ENCODE results near the gene P2RY8. TPM values are rescaled to one million over a fixed set of nuclear protein-coding genes. Genes with fewer than 3 reads are reported as not detected.
A peak's percentile ranks its signal among the peaks of the same experiment; 100 is the strongest.
"Not testable (repeated sequence)": the region's sequence is repeated elsewhere in the genome, so short reads cannot be mapped to it uniquely, and the experiment has no call there.

Gene P2RY8
- total RNA-seq, 1 experiment from 2014 or later, result not detected

- no peaks in the 10 kb centered on the region for H3K36me3 ChIP-seq
- H3K4me1 ChIP-seq (replicated peaks), result no peaks in the 10 kb centered on the region
- DNase-seq (ENCODE audit: low read depth in 1 of 2, low spot score in 2 of 2), result no peak
Observed at GRCh38 chrX:1493412-1493811, 43.6 kb downstream of the P2RY8 start.

GRCh38 chrX:1492421-1493012, 44.5 kb downstream of the P2RY8 start:
- no peak for DNase-seq (ENCODE audit: low read depth in 1 of 2, low spot score in 2 of 2)
- Histone ChIP-seq H3K27ac (no peak overlapping the region), H3K9me3 (replicated peaks) (no peaks in the 10 kb centered on the region)

More at GRCh38 chrX:1493412-1493811, 43.6 kb downstream of the P2RY8 start:
- Histone ChIP-seq H3K4me3 (no peak overlapping the region), H3K27me3 (replicated peaks) (no peaks in the 10 kb centered on the region), H3K27ac (no peak overlapping the region), H3K9me3 (replicated peaks) (no peaks in the 10 kb centered on the region)

GRCh38 chrX:1491851-1492349, 45.1 kb downstream of the P2RY8 start:
- DNase-seq (ENCODE audit: low read depth in 1 of 2, low spot score in 2 of 2), result no peak
- Histone ChIP-seq H3K27ac (no peak overlapping the region), H3K27me3 (replicated peaks) (no peaks in the 10 kb centered on the region), H3K4me1 (replicated peaks) (no peaks in the 10 kb centered on the region), H3K36me3 (no peaks in the 10 kb centered on the region), H3K9me3 (replicated peaks) (no peaks in the 10 kb centered on the region), H3K4me3 (no peak overlapping the region)

More at GRCh38 chrX:1492421-1493012, 44.5 kb downstream of the P2RY8 start:
- H3K27me3 ChIP-seq (replicated peaks), result no peaks in the 10 kb centered on the region
- no peaks in the 10 kb centered on the region for H3K4me1 ChIP-seq (replicated peaks)
- H3K4me3 ChIP-seq, result no peak overlapping the region
- H3K36me3 ChIP-seq, result no peaks in the 10 kb centered on the region

- H3K27me3 ChIP-seq (replicated peaks); H3K36me3 ChIP-seq; H3K9me3 ChIP-seq (replicated peaks); DNase-seq (ENCODE audit: low read depth in 1 of 2, low spot score in 2 of 2); H3K4me1 ChIP-seq (replicated peaks); H3K27ac ChIP-seq; H3K4me3 ChIP-seq: not testable (repeated sequence)
Observed at GRCh38 chrX:1491248-1491647, 45.7 kb downstream of the P2RY8 start.

- not testable (repeated sequence) for H3K9me3 ChIP-seq (replicated peaks); H3K27ac ChIP-seq; DNase-seq (ENCODE audit: low read depth in 1 of 2, low spot score in 2 of 2); H3K4me1 ChIP-seq (replicated peaks); H3K4me3 ChIP-seq; H3K36me3 ChIP-seq; H3K27me3 ChIP-seq (replicated peaks)
Observed at GRCh38 chrX:1490723-1491122, 46.3 kb downstream of the P2RY8 start.

- not testable (repeated sequence) for H3K4me1 ChIP-seq (replicated peaks); H3K9me3 ChIP-seq (replicated peaks); H3K27ac ChIP-seq; H3K4me3 ChIP-seq; H3K36me3 ChIP-seq; H3K27me3 ChIP-seq (replicated peaks); DNase-seq (ENCODE audit: low read depth in 1 of 2, low spot score in 2 of 2)
Observed at GRCh38 chrX:1489354-1489753, 47.6 kb downstream of the P2RY8 start.

- H3K4me3 ChIP-seq, result no peak overlapping the region
Observed at GRCh38 chrX:1488745-1489144, 48.2 kb downstream of the P2RY8 start.

GRCh38 chrX:1488141-1488540, 48.8 kb downstream of the P2RY8 start:
- no peaks in the 10 kb centered on the region for H3K4me1 ChIP-seq (replicated peaks)
- no peaks in the 10 kb centered on the region for H3K27me3 ChIP-seq (replicated peaks)
- no peak overlapping the region for H3K27ac ChIP-seq
- no peaks in the 10 kb centered on the region for H3K36me3 ChIP-seq
- H3K9me3 ChIP-seq (replicated peaks), result peaks cover 3% of the 10 kb centered on the region; the same call in 1 of the 2 replicates
- no peak for DNase-seq (ENCODE audit: low read depth in 1 of 2, low spot score in 2 of 2)
- H3K4me3 ChIP-seq, result no peak overlapping the region

More at GRCh38 chrX:1488745-1489144, 48.2 kb downstream of the P2RY8 start:
- no peak for DNase-seq (ENCODE audit: low read depth in 1 of 2, low spot score in 2 of 2)
- Histone ChIP-seq H3K9me3 (replicated peaks) (peaks cover 3% of the 10 kb centered on the region; the same call in 1 of the 2 replicates), H3K36me3 (no peaks in the 10 kb centered on the region), H3K27ac (no peak overlapping the region), H3K4me1 (replicated peaks) (no peaks in the 10 kb centered on the region), H3K27me3 (replicated peaks) (no peaks in the 10 kb centered on the region)

- H3K27me3 ChIP-seq (replicated peaks), result no peaks in the 10 kb centered on the region
- no peak for DNase-seq (ENCODE audit: low read depth in 1 of 2, low spot score in 2 of 2)
- no peak overlapping the region for H3K4me3 ChIP-seq
- no peaks in the 10 kb centered on the region for H3K4me1 ChIP-seq (replicated peaks)
- no peak overlapping the region for H3K27ac ChIP-seq
- no peaks in the 10 kb centered on the region for H3K36me3 ChIP-seq
- H3K9me3 ChIP-seq (replicated peaks), result peaks cover 3% of the 10 kb centered on the region; the same call in 1 of the 2 replicates
Observed at GRCh38 chrX:1487401-1487800, 49.6 kb downstream of the P2RY8 start.

- peaks cover 3% of the 10 kb centered on the region; the same call in 1 of the 2 replicates for H3K9me3 ChIP-seq (replicated peaks)
- H3K27me3 ChIP-seq (replicated peaks), result no peaks in the 10 kb centered on the region
- no peaks in the 10 kb centered on the region for H3K4me1 ChIP-seq (replicated peaks)
- no peak overlapping the region for H3K4me3 ChIP-seq
- no peaks in the 10 kb centered on the region for H3K36me3 ChIP-seq
- peak in 1 of 2 experiments; percentile 36 for DNase-seq (ENCODE audit: low read depth in 1 of 2, low spot score in 2 of 2)
- no peak overlapping the region for H3K27ac ChIP-seq
Observed at GRCh38 chrX:1486749-1487361, 50.1 kb downstream of the P2RY8 start.

- no peaks in the 10 kb centered on the region for H3K27me3 ChIP-seq (replicated peaks)
Observed at GRCh38 chrX:1486177-1486576, 50.8 kb downstream of the P2RY8 start.

GRCh38 chrX:1485033-1485432, 52.0 kb downstream of the P2RY8 start:
- Histone ChIP-seq H3K27me3 (replicated peaks) (no peaks in the 10 kb centered on the region), H3K27ac (no peak overlapping the region), H3K4me3 (no peak overlapping the region), H3K9me3 (replicated peaks) (peaks cover 3% of the 10 kb centered on the region; the same call in 1 of the 2 replicates), H3K36me3 (no peaks in the 10 kb centered on the region), H3K4me1 (replicated peaks) (peaks cover 5% of the 10 kb centered on the region; the same call in 1 of the 2 replicates)
- DNase-seq (ENCODE audit: low read depth in 1 of 2, low spot score in 2 of 2), result peak in 1 of 2 experiments; percentile 15

More at GRCh38 chrX:1486177-1486576, 50.8 kb downstream of the P2RY8 start:
- H3K4me3 ChIP-seq, result no peak overlapping the region
- no peak overlapping the region for H3K27ac ChIP-seq
- peaks cover 3% of the 10 kb centered on the region; the same call in 1 of the 2 replicates for H3K9me3 ChIP-seq (replicated peaks)
- H3K36me3 ChIP-seq, result no peaks in the 10 kb centered on the region
- DNase-seq (ENCODE audit: low read depth in 1 of 2, low spot score in 2 of 2), result peak in 1 of 2 experiments; percentile 14
- H3K4me1 ChIP-seq (replicated peaks), result peaks cover 5% of the 10 kb centered on the region; the same call in 1 of the 2 replicates

- Histone ChIP-seq H3K4me3 (no peak overlapping the region), H3K27ac (no peak overlapping the region), H3K27me3 (replicated peaks) (no peaks in the 10 kb centered on the region), H3K4me1 (replicated peaks) (peaks cover 5% of the 10 kb centered on the region; the same call in 1 of the 2 replicates), H3K9me3 (replicated peaks) (peaks cover 3% of the 10 kb centered on the region; the same call in 1 of the 2 replicates), H3K36me3 (no peaks in the 10 kb centered on the region)
- no peak for DNase-seq (ENCODE audit: low read depth in 1 of 2, low spot score in 2 of 2)
Observed at GRCh38 chrX:1484638-1485019, 52.4 kb downstream of the P2RY8 start.

All from SJSA1 (cell line).